GM23338 (cell line): ENCODE results near the gene ABL1.

Experiments used
- CREB1 ChIP-seq: fragments of 250-450 bp; sonication (Bioruptor Pico); IDR thresholded peaks from 2 replicates; pipeline ENCODE4 v1.5.0; 2020; ENCODE audit warnings: low read depth, mild to moderate bottlenecking, moderate library complexity
- EZH2 ChIP-seq: fragments of 200-600 bp; sonication (generic); IDR thresholded peaks from one replicate; pipeline ENCODE4 v1.8.0; 2017; ENCODE audit warnings: antibody characterized with exemption, mild to moderate bottlenecking, low read depth; ENCODE audit not compliant: unreplicated experiment
- EZH2phosphoT487 ChIP-seq: fragments of 200-600 bp; sonication (generic); IDR thresholded peaks from one replicate; pipeline ENCODE4 v1.8.1; 2018; ENCODE audit warnings: antibody characterized with exemption; ENCODE audit not compliant: unreplicated experiment
- POLR2AphosphoS5 ChIP-seq: IDR thresholded peaks from 2 replicates; pipeline ENCODE4 v1.6.1; 2016; ENCODE audit warnings: antibody characterized with exemption, low read depth
- TF ChIP-seq, protein P1 (sequence below), 2 experiments: fragments of 200-600 bp in 1 of 2; sonication (generic) in 1 of 2; conservative IDR thresholded peaks; 2 replicates each; pipeline versions ENCODE4 v1.5.1 to v1.6.1; 2016 to 2017; ENCODE audit warnings: antibody characterized with exemption in 2 of 2, low read depth in 2 of 2, mild to moderate bottlenecking in 2 of 2, moderate library complexity in 1 of 2

DNA sequence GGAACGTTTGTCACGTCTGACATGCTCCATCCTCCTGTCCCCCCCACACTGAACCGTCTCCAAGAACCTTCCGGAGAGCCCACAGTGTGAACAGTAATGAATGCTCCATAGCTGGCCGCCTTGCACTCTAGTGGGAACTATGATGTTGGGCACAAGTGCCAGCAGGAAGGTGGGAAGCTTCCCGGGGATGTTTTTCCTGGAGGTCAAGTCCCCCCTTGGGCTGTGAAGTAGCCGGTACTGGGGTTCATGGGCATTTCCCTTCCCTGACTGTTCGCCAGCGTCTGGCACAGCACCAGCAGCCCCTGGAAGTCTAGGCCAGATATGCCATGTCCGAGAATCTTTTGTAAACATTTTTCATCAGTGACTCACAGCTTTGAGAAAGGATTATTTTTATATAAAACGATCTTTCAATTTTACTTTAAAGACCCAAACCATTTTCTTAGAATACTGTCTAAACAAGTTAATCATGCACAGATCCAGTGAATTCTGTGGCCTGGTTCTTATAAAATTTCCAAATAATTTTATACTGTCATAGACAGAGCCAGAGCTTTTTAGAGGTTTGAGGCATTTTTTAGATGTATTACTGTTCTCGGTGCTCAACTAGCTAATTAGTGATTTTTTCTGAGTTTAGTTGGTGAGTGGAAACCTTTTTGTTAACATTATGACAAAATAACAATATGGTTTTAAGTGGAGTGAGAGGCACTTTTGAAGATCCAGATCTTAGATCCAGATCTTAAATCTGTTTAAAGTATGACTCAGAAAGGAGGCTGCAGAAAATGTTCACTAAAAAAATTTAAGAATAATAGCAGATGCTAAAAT, 11.6 kb downstream of the ABL1 start:
- TF ChIP-seq EZH2 (no peak), EZH2phosphoT487 (no peak), CREB1 (CRISPR knock-in tag) (no peak), POLR2AphosphoS5 (no peak)
- TF ChIP-seq, protein P1, sequence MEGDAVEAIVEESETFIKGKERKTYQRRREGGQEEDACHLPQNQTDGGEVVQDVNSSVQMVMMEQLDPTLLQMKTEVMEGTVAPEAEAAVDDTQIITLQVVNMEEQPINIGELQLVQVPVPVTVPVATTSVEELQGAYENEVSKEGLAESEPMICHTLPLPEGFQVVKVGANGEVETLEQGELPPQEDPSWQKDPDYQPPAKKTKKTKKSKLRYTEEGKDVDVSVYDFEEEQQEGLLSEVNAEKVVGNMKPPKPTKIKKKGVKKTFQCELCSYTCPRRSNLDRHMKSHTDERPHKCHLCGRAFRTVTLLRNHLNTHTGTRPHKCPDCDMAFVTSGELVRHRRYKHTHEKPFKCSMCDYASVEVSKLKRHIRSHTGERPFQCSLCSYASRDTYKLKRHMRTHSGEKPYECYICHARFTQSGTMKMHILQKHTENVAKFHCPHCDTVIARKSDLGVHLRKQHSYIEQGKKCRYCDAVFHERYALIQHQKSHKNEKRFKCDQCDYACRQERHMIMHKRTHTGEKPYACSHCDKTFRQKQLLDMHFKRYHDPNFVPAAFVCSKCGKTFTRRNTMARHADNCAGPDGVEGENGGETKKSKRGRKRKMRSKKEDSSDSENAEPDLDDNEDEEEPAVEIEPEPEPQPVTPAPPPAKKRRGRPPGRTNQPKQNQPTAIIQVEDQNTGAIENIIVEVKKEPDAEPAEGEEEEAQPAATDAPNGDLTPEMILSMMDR (conservative IDR thresholded peaks at IDR 0.05; ENCODE audit: low read depth in 2 of 2) = no peak
